NCI-H1092 treated with DMSO at 0.1 percent for 48 hours (cell line): ENCODE results near the gene PCDHGB5.
"Not testable (repeated sequence)": the region's sequence is repeated elsewhere in the genome, so short reads cannot be mapped to it uniquely, and the experiment has no call there.

Source experiments
- DNase-seq: peaks from one replicate; lab custom pipeline; 2025; lab: John Stamatoyannopoulos, UW

PCDHGB5 gene

GRCh38 chr5:141397756-141398551 is at the start of gene PCDHGB5:
Gene PCDHGB5, plus strand, starts transcription at chr5:141397947. Its CDS starts 181 bp downstream, at chr5:141398128.
- not testable (repeated sequence) for DNase-seq

- peak; percentile 13 for DNase-seq
Measured at GRCh38 chr5:141349917-141350619, 47.7 kb upstream of the PCDHGB5 start, which contains the start of gene PCDHGB1. Gene PCDHGB1, plus strand, starts transcription at chr5:141350099. Its CDS starts 162 bp downstream, at chr5:141350261.

- no peak for DNase-seq
Measured at GRCh38 chr5:141351591-141351990, 46.2 kb upstream of the PCDHGB5 start.

GRCh38 chr5:141354900-141355469 is 42.8 kb upstream of the PCDHGB5 start, which contains the start of gene PCDHGA4:
Gene PCDHGA4, plus strand, starts transcription at chr5:141355021. Its CDS starts 87 bp downstream, at chr5:141355108.
- DNase-seq = no peak

GRCh38 chr5:141355641-141356040 is 42.1 kb upstream of the PCDHGB5 start:
- no peak for DNase-seq

- no peak for DNase-seq
Measured at GRCh38 chr5:141356133-141356532, 41.6 kb upstream of the PCDHGB5 start.

GRCh38 chr5:141356950-141357349 is 40.8 kb upstream of the PCDHGB5 start:
- DNase-seq = no peak

- no peak for DNase-seq
Measured at GRCh38 chr5:141359790-141360426, 37.8 kb upstream of the PCDHGB5 start, which contains the start of gene PCDHGB2. Gene PCDHGB2, plus strand, starts transcription at chr5:141359994. Its CDS starts 142 bp downstream, at chr5:141360136.

GRCh38 chr5:141360685-141361084 is 37.1 kb upstream of the PCDHGB5 start:
- no peak for DNase-seq

GRCh38 chr5:141362719-141363118 is 35.0 kb upstream of the PCDHGB5 start:
- DNase-seq = no peak

- DNase-seq = no peak
Measured at GRCh38 chr5:141363952-141364660, 33.6 kb upstream of the PCDHGB5 start, which contains the start of gene PCDHGA5. Gene PCDHGA5, plus strand, starts transcription at chr5:141364162. Its CDS starts 169 bp downstream, at chr5:141364331.

- DNase-seq = no peak
Measured at GRCh38 chr5:141366016-141366896, 31.5 kb upstream of the PCDHGB5 start.

- DNase-seq = no peak
Measured at GRCh38 chr5:141369994-141370848, 27.5 kb upstream of the PCDHGB5 start, which contains the start of gene PCDHGB3. Gene PCDHGB3, plus strand, starts transcription at chr5:141370242. Its CDS starts 153 bp downstream, at chr5:141370395.

GRCh38 chr5:141371572-141372475 is 25.9 kb upstream of the PCDHGB5 start:
- no peak for DNase-seq

GRCh38 chr5:141373673-141374317 is 24.0 kb upstream of the PCDHGB5 start, which contains the start of gene PCDHGA6:
Gene PCDHGA6, plus strand, starts transcription at chr5:141373891. Its CDS starts 193 bp downstream, at chr5:141374084.
- DNase-seq = no peak

GRCh38 chr5:141374627-141375026 is 23.1 kb upstream of the PCDHGB5 start:
- no peak for DNase-seq

- DNase-seq = not testable (repeated sequence)
Measured at GRCh38 chr5:141375444-141376155, 22.1 kb upstream of the PCDHGB5 start.
